Measurements from ENCODE around the gene RNGTT. TPM values are rescaled to one million over a fixed set of nuclear protein-coding genes. Genes with fewer than 3 reads are reported as not detected.

The RNGTT gene
- total and polyA plus RNA-seq, 10 of the 15 experiments (the other 5 are each of a cell fraction or from before 2014, with no cell fraction given) = 7.7 to 30.4 (median 22.2) TPM

DNA sequence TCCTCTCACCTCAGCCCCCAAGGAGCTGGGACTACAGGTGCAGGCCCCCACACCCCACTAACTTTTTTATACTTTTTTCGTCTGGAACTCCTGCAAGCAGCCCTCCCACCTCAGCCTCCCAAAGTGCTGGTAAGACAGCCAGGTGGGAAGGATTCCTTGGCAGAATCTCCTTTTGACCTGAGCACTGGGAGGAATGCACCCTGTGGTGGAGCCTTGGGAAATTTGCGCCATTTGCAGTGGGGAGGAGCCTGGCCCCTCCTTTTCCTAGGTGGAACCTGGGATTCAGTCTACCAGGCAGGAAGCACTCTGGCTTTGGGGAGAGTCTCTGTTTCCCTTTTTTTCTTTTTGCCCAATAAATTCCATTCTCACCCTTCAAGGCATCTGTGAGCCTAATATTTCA is 2.3 kb upstream of the RNGTT start (continued):
- no peak for TF ChIP-seq EGR1 (IDR thresholded peaks at IDR 0.05; ENCODE audit: borderline replicate concordance in 1 of 2, low read depth in 2 of 2, low read length in 2 of 2)

DNA sequence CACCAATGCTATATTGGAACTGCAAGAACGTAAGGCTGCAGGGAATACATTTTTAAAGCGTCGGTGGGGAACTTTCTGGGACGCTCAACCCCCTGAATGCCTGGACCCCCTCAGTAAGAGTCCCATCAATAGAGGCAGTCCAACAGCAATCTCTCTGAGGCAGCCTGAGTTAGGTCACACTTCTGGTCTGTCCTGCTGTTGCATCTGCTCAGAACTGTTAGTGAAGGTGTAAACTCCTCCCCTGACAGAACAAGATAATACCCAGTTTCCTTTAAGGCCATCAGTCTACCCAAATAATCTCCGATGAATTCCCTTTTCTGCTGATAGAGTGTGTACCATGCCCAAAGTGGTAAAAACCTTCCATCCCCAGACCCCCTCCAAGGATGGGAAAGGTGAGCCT is 1.1 kb upstream of the RNGTT start:
- no peak overlapping the region for H3K27ac ChIP-seq (ENCODE audit: control insufficient read depth, insufficient read depth)
- H3K9me3 ChIP-seq (replicated peaks; ENCODE audit: control insufficient read depth, insufficient read depth, low read length) = no peaks in the 10 kb centered on the region
- DNase-seq (ENCODE audit: low read depth, low spot score) = no peak
- H3K27me3 ChIP-seq (replicated peaks in 1 of 2; ENCODE audit: control insufficient read depth in 2 of 2, insufficient read depth in 2 of 2, low read length in 1 of 2) = no peaks in the 10 kb centered on the region
- peaks cover 29% of the 10 kb centered on the region for H3K79me2 ChIP-seq (ENCODE audit: control insufficient read depth, insufficient read depth, low read length)
- H4K20me1 ChIP-seq (ENCODE audit: control insufficient read depth, insufficient read depth) = no peaks in the 10 kb centered on the region
- WGBS (ENCODE audit: insufficient coverage, insufficient replicate concordance, low lambda C conversion rate, missing lambda C conversion rate) = 91% methylated on average over 5 of the region's 5 CpGs
- SMC1A ChIA-PET (ENCODE audit: uncharacterized antibody, unreplicated experiment) = interaction anchor here (1.1 to 1.3 kb wide), 2 partner anchors 82 to 401 kb away, joined by 3 to 4 read pairs; no protein-coding TSS in a partner anchor
- intact Hi-C loops (cut with micrococcal nuclease; ENCODE audit: unreplicated experiment) = no loop called here
- BruUV-seq (replicated peaks) = no TSS peak
- H2AFZ ChIP-seq (ENCODE audit: control insufficient read depth, low read depth, low read length) = peak overlapping the region; percentile 100; the same call in 1 of the 2 replicates
- RAD21 ChIA-PET (ENCODE audit: unreplicated experiment) = no interaction called here
- H3K9ac ChIP-seq (ENCODE audit: control insufficient read depth, insufficient read depth, low read length) = no peak overlapping the region; the same call in 1 of the 2 replicates
- POLR2A ChIA-PET = interaction anchor here (0.9 to 2.0 kb wide), 2 partner anchors 116 to 385 kb away, joined by 3 to 23 read pairs; partner anchors contain the start of gene PNRC1
- H3K4me2 ChIP-seq (ENCODE audit: control insufficient read depth, insufficient read depth) = peak overlapping the region; percentile 89
- in situ Hi-C loops (cut with MboI) = no loop called here
- peak overlapping the region; percentile 87; the same call in 1 of the 2 replicates for H3K4me3 ChIP-seq
- CTCF ChIA-PET = interaction anchor here (0.6 to 1.8 kb wide), 2 partner anchors 18 to 628 kb away, joined by 3 to 6 read pairs; no protein-coding TSS in a partner anchor
- H3K4me1 ChIP-seq (ENCODE audit: control insufficient read depth, insufficient read depth, low read length) = no peaks in the 10 kb centered on the region
- FAIRE-seq = no peak
- H3K36me3 ChIP-seq (ENCODE audit: control insufficient read depth in 2 of 2, insufficient read depth in 2 of 2, low read length in 1 of 2) = no peaks in the 10 kb centered on the region
- ATAC-seq = no peak
- TF ChIP-seq, protein P1, sequence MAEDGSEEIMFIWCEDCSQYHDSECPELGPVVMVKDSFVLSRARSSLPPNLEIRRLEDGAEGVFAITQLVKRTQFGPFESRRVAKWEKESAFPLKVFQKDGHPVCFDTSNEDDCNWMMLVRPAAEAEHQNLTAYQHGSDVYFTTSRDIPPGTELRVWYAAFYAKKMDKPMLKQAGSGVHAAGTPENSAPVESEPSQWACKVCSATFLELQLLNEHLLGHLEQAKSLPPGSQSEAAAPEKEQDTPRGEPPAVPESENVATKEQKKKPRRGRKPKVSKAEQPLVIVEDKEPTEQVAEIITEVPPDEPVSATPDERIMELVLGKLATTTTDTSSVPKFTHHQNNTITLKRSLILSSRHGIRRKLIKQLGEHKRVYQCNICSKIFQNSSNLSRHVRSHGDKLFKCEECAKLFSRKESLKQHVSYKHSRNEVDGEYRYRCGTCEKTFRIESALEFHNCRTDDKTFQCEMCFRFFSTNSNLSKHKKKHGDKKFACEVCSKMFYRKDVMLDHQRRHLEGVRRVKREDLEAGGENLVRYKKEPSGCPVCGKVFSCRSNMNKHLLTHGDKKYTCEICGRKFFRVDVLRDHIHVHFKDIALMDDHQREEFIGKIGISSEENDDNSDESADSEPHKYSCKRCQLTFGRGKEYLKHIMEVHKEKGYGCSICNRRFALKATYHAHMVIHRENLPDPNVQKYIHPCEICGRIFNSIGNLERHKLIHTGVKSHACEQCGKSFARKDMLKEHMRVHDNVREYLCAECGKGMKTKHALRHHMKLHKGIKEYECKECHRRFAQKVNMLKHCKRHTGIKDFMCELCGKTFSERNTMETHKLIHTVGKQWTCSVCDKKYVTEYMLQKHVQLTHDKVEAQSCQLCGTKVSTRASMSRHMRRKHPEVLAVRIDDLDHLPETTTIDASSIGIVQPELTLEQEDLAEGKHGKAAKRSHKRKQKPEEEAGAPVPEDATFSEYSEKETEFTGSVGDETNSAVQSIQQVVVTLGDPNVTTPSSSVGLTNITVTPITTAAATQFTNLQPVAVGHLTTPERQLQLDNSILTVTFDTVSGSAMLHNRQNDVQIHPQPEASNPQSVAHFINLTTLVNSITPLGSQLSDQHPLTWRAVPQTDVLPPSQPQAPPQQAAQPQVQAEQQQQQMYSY (CRISPR knock-in tag; IDR thresholded peaks at IDR 0.05) = no peak
- TF ChIP-seq NRF1 (conservative IDR thresholded peaks at IDR 0.05; ENCODE audit: low read depth, low read length) (no peak), RAD51 (IDR thresholded peaks at IDR 0.05) (no peak), EP300 (IDR thresholded peaks at IDR 0.05; ENCODE audit: borderline replicate concordance in 1 of 2, control insufficient read depth in 1 of 2, low read depth in 2 of 2, low read length in 2 of 2) (no peak), JUND (IDR thresholded peaks at IDR 0.05; ENCODE audit: low read depth, low read length) (no peak), GABPA (IDR thresholded peaks at IDR 0.05; ENCODE audit: low read depth) (no peak), BMI1 (IDR thresholded peaks at IDR 0.05; ENCODE audit: borderline replicate concordance) (no peak), MTA3 (IDR thresholded peaks at IDR 0.05; ENCODE audit: borderline replicate concordance, low read length) (no peak), CBX3 (IDR thresholded peaks at IDR 0.05; ENCODE audit: borderline replicate concordance, low read depth) (no peak), NFYB (IDR thresholded peaks at IDR 0.05; ENCODE audit: insufficient read depth, low read depth, low read length) (no peak)
- TF ChIP-seq, protein P2, sequence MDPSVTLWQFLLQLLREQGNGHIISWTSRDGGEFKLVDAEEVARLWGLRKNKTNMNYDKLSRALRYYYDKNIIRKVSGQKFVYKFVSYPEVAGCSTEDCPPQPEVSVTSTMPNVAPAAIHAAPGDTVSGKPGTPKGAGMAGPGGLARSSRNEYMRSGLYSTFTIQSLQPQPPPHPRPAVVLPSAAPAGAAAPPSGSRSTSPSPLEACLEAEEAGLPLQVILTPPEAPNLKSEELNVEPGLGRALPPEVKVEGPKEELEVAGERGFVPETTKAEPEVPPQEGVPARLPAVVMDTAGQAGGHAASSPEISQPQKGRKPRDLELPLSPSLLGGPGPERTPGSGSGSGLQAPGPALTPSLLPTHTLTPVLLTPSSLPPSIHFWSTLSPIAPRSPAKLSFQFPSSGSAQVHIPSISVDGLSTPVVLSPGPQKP (IDR thresholded peaks at IDR 0.05; ENCODE audit: low read depth, low read length) = no peak
- TF ChIP-seq, protein P3, sequence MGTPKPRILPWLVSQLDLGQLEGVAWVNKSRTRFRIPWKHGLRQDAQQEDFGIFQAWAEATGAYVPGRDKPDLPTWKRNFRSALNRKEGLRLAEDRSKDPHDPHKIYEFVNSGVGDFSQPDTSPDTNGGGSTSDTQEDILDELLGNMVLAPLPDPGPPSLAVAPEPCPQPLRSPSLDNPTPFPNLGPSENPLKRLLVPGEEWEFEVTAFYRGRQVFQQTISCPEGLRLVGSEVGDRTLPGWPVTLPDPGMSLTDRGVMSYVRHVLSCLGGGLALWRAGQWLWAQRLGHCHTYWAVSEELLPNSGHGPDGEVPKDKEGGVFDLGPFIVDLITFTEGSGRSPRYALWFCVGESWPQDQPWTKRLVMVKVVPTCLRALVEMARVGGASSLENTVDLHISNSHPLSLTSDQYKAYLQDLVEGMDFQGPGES (IDR thresholded peaks at IDR 0.05) = no peak
- TF ChIP-seq, protein P4, sequence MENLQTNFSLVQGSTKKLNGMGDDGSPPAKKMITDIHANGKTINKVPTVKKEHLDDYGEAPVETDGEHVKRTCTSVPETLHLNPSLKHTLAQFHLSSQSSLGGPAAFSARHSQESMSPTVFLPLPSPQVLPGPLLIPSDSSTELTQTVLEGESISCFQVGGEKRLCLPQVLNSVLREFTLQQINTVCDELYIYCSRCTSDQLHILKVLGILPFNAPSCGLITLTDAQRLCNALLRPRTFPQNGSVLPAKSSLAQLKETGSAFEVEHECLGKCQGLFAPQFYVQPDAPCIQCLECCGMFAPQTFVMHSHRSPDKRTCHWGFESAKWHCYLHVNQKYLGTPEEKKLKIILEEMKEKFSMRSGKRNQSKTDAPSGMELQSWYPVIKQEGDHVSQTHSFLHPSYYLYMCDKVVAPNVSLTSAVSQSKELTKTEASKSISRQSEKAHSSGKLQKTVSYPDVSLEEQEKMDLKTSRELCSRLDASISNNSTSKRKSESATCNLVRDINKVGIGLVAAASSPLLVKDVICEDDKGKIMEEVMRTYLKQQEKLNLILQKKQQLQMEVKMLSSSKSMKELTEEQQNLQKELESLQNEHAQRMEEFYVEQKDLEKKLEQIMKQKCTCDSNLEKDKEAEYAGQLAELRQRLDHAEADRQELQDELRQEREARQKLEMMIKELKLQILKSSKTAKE (IDR thresholded peaks at IDR 0.05; ENCODE audit: low read depth, poor library complexity, severe bottlenecking) = no peak
